ENCODE measurements around the gene GOLGB1. TPM values are rescaled to one million over a fixed set of nuclear protein-coding genes. Genes with fewer than 3 reads are reported as not detected.

GOLGB1 gene, protein sequence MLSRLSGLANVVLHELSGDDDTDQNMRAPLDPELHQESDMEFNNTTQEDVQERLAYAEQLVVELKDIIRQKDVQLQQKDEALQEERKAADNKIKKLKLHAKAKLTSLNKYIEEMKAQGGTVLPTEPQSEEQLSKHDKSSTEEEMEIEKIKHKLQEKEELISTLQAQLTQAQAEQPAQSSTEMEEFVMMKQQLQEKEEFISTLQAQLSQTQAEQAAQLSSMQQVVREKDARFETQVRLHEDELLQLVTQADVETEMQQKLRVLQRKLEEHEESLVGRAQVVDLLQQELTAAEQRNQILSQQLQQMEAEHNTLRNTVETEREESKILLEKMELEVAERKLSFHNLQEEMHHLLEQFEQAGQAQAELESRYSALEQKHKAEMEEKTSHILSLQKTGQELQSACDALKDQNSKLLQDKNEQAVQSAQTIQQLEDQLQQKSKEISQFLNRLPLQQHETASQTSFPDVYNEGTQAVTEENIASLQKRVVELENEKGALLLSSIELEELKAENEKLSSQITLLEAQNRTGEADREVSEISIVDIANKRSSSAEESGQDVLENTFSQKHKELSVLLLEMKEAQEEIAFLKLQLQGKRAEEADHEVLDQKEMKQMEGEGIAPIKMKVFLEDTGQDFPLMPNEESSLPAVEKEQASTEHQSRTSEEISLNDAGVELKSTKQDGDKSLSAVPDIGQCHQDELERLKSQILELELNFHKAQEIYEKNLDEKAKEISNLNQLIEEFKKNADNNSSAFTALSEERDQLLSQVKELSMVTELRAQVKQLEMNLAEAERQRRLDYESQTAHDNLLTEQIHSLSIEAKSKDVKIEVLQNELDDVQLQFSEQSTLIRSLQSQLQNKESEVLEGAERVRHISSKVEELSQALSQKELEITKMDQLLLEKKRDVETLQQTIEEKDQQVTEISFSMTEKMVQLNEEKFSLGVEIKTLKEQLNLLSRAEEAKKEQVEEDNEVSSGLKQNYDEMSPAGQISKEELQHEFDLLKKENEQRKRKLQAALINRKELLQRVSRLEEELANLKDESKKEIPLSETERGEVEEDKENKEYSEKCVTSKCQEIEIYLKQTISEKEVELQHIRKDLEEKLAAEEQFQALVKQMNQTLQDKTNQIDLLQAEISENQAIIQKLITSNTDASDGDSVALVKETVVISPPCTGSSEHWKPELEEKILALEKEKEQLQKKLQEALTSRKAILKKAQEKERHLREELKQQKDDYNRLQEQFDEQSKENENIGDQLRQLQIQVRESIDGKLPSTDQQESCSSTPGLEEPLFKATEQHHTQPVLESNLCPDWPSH (N-terminal part only)
- total RNA-seq = 10 to 100 TPM; 37.1 to 66.8 (median 49.7) TPM
- polyA plus RNA-seq = 10 to 100 TPM; 12.3 to 26.8 TPM
- long read RNA-seq, donor 1, full-length matches to known transcripts = 4 of 96 reads
- long read RNA-seq, donor 1, partial matches to known transcripts = 64 of 96 reads
- long read RNA-seq, donor 1, other reads (novel, unspliced or antisense) = 28 of 96 reads
- long read RNA-seq, donor 2, full-length matches to known transcripts = 6 of 105 reads
- long read RNA-seq, donor 2, partial matches to known transcripts = 60 of 105 reads
- long read RNA-seq, donor 2, other reads (novel, unspliced or antisense) = 39 of 105 reads
- long read RNA-seq, donor 3, full-length matches to known transcripts = 2 of 126 reads
- long read RNA-seq, donor 3, partial matches to known transcripts = 81 of 126 reads
- long read RNA-seq, donor 3, other reads (novel, unspliced or antisense) = 43 of 126 reads

DNA sequence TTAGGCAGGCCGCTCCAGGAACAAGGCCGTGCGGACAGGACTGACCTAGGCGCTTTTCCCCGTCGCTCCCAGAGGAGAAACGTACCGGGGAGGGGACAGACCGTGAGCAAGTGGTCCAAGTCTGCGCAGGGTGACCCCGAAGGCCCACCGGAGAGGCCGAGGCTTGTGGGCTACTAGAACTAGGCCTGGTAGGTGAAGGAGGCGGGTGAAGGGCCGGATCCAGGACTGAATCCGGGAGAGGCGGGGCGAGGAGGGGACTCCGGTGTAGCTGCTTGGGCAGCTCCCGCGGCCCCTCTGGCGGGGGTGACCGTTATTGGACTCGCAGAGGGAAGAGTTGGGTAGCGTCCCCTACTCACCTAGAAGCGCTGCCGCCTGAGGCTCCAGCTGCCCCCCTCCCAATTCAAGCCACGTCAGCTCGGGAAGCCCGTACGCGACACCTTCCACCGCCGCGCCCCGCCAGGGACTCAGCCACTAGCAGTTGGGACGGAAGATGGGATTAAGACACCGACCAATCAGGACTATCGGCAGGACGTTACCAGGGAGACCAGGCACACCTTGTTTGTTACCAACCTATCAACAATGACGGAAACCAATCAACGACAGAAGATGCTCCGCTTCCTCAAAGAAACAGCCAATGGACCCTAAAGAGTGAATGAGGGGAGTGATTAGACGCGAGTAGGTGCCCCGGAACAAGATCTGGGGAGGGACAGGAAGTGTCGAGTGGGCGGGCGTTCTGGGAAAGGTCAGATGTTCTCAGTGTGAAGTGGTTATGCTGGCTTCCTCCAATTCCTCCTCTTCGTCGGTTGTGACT is at the start of gene GOLGB1:
TSS of gene GOLGB1 (minus strand) at position 466 of the 811 bp plus-strand sequence. CDS start 18,770 bp downstream, outside the sequence.
- TF ChIP-seq, protein P1, sequence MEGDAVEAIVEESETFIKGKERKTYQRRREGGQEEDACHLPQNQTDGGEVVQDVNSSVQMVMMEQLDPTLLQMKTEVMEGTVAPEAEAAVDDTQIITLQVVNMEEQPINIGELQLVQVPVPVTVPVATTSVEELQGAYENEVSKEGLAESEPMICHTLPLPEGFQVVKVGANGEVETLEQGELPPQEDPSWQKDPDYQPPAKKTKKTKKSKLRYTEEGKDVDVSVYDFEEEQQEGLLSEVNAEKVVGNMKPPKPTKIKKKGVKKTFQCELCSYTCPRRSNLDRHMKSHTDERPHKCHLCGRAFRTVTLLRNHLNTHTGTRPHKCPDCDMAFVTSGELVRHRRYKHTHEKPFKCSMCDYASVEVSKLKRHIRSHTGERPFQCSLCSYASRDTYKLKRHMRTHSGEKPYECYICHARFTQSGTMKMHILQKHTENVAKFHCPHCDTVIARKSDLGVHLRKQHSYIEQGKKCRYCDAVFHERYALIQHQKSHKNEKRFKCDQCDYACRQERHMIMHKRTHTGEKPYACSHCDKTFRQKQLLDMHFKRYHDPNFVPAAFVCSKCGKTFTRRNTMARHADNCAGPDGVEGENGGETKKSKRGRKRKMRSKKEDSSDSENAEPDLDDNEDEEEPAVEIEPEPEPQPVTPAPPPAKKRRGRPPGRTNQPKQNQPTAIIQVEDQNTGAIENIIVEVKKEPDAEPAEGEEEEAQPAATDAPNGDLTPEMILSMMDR (IDR thresholded peaks at IDR 0.05) = peak in 2 of 9 donors; percentile 9 to 20
- WGBS, 2 donors = 0% methylated on average over 51 of the region's 51 CpGs
- H3K27ac ChIP-seq = peak within 1 kb of the TSS; percentile 76 to 96 (median 92)
- H3K4me1 ChIP-seq = peaks cover 12 to 48% (median 34%) of the 10 kb centered on the region in 9 donors
- H3K27me3 ChIP-seq = no peaks in the 10 kb centered on the region
- no peaks in the 10 kb centered on the region for H3K9me3 ChIP-seq
- DNase-seq (peak; percentile 88 to 97), ATAC-seq (peak; percentile 97 to 99 (median 99))
- no peaks in the 10 kb centered on the region for H3K36me3 ChIP-seq
- intact Hi-C loops (cut with DNase I) = loop anchor here in 3 of 10 donors (5.0 to 10.0 kb wide), 3 partner anchors 83 to 205 kb away; partner anchors contain the start of gene POLQ (in 3 of the 3)
- peak within 1 kb of the TSS; percentile 68 to 94 (median 83) for H3K4me3 ChIP-seq

DNA sequence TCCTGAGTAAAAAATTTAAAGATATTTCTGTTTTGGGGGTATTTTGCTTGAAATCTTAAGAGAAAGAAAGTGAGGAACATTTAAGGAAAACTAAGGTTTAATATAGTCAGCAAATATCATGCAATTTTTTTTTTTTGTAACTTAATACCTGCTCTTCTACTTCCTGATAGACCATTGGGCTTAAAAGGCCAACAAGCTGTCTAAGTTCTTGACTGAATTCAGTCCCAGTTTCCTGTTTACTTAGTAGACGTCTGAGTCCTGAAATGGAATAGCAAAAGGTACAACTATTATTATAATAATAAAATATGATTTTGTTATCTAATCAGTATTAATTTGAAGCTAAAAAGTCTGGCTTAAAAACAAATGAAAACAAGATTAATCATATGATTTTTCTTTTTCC is 47.4 kb upstream of the GOLGB1 start:
- DNase-seq (no peak), ATAC-seq (no peak)
- Histone ChIP-seq H3K9me3 (no peaks in the 10 kb centered on the region), H3K36me3 (peaks cover 0 to 61% (median 9%) of the 10 kb centered on the region in 9 donors), H3K27me3 (no peaks in the 10 kb centered on the region), H3K4me1 (peaks cover 0 to 7% (median 0%) of the 10 kb centered on the region in 9 donors), H3K27ac (no peak overlapping the region), H3K4me3 (no peak overlapping the region)
- intact Hi-C loops (cut with DNase I) = no loop called here
- TF ChIP-seq, protein P1 (IDR thresholded peaks at IDR 0.05) = no peak
- WGBS, 2 donors = 47 to 52% methylated on average over 1 of the region's 1 CpG

DNA sequence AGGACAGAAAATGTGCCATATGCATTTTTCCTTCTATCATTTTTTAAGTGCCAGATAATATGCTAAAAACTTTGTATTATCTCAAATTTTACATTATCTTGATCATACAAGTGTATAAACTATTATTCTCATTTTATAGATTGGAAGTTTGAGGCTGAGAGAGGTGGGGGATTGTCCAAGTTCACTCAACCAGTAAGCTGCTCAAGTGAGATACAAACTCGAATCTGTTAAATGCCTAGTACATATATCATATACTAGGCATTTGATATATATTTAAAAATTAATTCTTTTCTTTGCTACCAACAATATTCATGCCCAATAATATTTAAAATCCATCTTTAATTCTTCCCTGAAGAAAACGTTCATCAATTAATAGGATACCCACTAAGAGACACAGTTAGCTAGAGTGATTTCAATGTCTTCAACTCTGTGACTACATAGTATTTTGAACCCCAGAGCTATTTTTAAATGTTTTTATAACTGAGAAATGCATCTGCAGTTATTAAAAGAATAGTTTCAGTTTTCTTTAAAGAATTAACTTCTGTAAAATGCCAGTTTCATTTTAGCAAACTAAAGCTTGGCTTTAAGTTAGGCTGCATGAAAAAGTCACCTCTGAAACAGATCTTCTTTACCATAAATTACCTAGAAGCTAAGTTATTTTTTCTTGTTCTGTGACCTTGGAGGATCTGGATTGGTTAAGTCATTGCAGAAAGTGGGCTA is 44.9 kb upstream of the GOLGB1 start:
- 93 to 95% methylated on average over 2 of the region's 2 CpGs for WGBS, 2 donors
- TF ChIP-seq, protein P1 (IDR thresholded peaks at IDR 0.05) = no peak
- ATAC-seq (no peak), DNase-seq (no peak)
- H3K9me3 ChIP-seq = no peaks in the 10 kb centered on the region
- peaks cover 0 to 7% (median 0%) of the 10 kb centered on the region in 9 donors for H3K4me1 ChIP-seq
- H3K27ac ChIP-seq = no peak overlapping the region
- intact Hi-C loops (cut with DNase I) = no loop called here
- H3K36me3 ChIP-seq = peaks cover 0 to 80% (median 9%) of the 10 kb centered on the region in 9 donors
- no peaks in the 10 kb centered on the region for H3K27me3 ChIP-seq
- no peak overlapping the region for H3K4me3 ChIP-seq

All from heart right ventricle (tissue), 16 donors.